Stimulated activated CD8-positive, alpha-beta memory T cell treated with anti-CD3 and anti-CD28 coated beads, Interleukin-15, amount 100 ng/mL, for 4 hours (primary cell): ENCODE results near the gene KLK11.
A peak's percentile ranks its signal among the peaks of the same experiment; 100 is the strongest.

Source experiments
- DNase-seq, 2 donors: peaks; one replicate each; pipeline ENCODE4 v3.0.0-alpha.2; 2020; ENCODE audit warnings: low read depth in 2 of 2

The KLK11 gene

DNA sequence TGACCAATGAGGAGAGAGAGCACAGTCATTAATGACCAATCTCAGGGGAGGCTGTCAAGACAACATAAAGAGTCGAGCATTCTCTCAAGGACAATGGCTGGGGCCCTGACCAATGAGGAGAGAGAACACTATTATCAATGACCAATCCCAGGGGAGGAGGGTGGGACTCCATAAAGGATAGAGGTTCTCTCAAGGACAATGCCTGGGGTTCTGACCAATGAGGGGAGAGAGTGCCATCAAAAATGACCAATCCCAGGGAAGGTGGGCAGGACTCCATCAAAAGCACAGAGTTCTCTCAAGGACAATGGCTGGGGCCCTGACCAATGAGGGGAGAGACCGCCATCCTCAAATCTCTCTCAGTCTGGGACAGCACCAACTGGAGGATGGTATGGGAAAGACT is 3.3 kb upstream of the KLK11 start:
- DNase-seq = no peak

DNA sequence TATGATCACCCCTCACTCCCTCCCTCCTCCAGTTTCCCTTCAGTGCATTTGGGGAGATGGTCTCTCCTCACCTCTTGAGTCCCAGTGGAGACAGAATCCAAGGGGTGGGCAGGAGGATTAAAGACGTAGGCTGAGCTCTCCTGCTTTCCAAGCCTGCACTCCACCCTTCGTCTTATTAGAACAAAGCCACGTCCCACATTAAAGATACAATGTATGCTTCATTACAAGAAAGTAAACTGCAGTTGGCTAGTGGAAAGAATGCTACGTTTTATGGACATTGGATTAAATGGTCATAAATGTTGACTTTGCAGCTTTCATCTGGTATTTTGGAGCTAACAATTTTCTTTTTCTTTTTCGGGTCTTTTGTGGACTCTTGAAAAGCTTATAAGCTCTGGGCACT is 1.5 kb upstream of the KLK11 start:
- no peak for DNase-seq

DNA sequence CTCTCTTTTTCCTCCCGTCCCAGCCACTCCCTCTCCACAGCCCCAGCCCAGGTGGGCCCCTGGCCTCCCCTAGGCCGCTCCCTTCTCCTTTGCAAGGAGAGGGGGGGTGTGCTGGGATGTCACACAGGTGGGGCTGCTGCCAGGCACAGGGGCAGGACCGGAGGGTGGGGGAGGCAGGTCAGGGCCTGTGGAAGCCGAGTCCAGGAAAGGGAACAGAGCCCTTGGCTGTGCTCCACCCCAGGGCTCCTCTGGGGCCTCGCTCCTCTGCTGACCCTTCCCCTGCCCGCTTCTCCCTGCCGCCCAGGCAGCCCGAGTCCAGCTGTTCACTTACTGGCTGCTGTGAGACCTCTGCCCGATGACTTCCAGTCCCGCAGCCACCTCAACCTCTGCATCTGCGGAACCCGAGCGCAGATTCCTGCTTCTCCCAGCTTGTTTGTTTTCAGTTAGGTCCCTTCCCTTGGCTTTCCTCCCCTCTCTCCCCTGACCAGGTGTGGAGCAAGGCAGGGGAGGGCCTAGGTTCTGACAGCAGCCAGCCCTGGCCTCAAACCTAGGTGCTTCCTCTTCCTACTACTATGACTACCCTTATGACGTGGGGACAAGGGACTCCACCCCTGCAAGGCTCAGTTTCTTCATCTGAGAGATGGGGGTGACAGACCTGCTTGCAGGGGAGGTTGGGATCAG is 850 bp upstream of the KLK11 start:
- no peak for DNase-seq

DNA sequence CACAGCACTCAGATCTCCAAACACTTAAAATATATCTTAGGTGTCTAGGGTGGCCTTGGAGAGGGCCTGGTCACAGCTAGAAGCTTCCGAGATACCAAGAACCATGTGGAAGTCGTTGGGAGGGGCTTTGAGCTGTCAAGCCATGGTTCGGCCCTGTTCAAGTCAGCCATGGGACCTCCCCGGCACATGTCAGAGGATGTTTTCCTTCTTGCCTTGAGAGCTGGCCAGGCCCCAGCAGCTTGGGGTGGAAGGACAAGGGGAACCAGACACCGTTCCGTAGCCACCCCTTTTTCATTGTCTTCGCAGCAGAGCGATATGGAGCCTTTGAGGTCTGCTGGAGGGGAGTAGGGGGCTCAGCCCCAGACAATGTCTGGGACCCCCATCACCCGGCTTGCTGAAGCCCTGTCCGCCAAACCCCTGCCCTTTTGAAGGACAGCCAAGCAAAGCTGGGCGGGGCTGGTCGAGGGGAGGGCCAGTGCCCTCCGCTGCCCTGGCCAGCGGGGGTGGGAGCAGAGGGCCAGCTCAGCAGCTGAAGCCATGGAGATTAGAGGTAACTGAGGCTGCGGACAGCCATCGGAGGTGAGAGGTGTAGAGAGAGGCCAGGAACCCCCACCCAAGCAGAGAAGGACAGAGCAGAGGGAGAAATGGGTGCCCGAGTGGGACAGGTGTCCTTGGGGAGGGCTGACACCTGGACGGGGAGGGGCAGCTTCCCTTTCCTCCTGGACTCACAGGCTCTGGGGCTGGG is 435 bp downstream of the KLK11 start:
- no peak for DNase-seq

DNA sequence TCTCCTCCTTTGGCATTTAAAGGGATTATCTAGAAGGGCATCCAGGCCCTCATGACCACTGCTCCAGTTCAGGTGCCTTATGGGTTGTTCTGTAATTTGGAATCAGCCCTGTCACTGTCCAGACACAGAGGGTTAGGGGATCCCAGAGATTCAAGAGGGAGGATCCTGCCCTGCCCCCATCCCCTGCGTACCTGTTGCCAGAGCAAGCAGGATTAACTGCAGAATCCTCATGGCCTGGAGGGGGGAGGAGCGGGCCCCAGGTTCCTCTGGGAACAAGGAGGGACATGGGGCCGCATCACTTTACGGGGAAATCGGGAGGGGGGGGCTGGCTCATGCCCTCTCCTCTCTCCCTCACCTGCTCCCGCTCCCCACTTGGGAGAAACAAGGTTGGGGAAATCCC is 1.0 kb downstream of the KLK11 start:
- DNase-seq = no peak

DNA sequence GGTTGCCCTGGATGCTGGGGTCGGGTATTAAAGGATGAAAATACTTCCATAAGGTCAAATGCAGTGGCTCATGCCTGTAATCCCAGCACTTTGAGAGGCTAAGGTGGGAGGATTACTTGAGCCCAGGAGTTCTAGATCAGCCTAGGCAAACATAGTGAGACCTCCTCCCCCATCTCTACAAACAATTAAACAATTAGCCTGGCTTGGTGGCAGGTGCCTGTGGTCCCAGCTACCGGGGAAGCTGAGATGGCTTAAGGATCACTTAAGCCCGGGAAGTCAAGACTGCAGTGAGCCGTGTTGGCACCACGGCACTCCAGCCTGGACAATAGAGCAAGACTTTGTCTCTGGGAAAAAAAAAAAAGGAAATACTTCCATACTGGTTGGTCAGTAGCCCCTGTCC is 1.5 kb downstream of the KLK11 start:
- no peak for DNase-seq

DNA sequence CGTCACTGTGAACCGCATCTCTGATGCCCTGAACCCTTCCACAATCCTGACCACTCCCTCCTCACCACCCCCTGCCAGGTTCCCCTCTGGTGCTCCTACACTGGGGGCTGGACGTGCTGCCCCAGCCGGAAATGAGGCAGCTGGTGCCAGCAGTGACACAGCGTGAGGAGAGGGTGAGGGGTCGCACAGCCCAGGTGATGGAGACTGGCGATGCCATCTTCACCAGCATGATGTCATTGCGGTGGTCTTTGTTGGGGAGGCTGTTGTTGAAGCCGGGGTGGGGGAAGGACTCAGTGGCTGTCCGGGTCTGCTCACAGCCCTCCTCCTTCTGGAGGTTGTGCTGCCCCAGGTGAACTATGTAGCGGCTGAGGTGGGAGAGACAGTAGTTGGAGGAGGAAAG is 2.5 kb downstream of the KLK11 start:
- DNase-seq = no peak

DNA sequence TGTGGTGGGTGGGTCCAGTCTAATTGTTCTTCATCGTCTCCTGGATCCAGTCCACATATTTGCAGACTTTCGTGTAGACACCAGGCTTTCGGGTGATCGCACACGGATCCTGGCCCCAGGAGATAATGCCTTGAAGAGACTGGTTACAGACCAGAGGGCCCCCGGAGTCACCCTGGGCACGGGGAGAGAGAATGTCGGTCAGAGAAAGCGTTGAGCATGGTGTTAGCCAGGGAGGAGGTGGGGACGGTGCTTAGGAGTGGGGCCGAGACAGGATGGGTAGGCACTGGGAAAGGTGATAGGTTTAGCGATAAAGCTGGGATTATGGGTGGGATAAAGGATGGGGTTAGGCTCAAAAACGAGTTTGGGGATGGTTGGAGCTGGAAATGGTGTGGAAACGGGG is 3.9 kb downstream of the KLK11 start:
- no peak for DNase-seq

DNA sequence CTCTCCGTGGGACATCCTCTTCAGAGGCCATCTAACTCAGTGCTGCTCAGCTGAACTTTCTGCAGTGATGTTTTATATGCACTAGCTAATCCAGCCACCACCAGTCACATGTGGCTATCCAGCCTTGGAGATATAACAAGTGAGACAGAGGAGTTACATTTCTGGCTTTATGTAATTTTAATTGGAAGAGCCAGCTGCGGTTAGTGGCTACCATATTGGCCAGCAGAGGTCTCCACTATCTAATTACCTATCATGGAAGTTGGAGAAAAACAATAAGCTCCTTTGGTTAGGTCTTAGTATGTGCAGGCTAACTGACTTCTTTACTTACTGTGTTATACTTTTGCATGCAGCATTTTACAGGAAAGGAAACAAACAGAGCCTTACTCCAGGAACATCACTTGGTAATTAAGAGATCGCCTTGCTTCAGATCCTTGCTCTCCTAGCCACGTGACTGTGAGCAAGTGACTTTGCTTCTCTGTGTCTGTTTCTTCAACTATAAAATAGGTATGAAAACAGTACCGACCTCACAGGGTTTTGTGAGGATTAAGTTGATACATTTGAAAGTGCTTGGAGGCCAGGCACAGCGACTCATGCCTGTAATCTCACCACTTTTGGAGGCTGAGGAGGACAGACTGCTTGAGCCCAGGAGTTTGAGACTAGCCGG is 5.3 kb downstream of the KLK11 start:
- DNase-seq = no peak

DNA sequence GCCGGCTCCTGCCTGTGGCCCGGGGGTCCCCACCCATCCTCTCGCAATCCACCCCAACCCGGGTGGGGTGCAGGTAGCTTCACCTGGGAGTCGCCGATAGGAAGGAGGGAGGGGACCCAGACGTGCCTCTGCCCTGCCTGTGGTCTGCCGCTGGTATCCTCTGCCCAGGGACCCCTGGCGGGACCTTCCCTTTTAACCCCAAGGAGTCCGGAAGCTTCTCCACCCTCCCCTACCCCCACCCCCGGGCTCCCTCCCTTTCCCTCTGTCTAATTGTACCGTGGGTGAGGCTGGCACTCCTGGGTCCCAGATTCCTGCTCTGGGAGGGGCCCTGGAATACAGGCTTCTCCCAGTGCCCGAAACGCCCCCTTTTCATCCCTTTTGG is 6.9 kb downstream of the KLK11 start, which contains the start of gene KLK10:
TSS of gene KLK10 (minus strand) at position 166 of the 382 bp plus-strand sequence. CDS start 579 bp downstream, outside the sequence.
- no peak for DNase-seq

DNA sequence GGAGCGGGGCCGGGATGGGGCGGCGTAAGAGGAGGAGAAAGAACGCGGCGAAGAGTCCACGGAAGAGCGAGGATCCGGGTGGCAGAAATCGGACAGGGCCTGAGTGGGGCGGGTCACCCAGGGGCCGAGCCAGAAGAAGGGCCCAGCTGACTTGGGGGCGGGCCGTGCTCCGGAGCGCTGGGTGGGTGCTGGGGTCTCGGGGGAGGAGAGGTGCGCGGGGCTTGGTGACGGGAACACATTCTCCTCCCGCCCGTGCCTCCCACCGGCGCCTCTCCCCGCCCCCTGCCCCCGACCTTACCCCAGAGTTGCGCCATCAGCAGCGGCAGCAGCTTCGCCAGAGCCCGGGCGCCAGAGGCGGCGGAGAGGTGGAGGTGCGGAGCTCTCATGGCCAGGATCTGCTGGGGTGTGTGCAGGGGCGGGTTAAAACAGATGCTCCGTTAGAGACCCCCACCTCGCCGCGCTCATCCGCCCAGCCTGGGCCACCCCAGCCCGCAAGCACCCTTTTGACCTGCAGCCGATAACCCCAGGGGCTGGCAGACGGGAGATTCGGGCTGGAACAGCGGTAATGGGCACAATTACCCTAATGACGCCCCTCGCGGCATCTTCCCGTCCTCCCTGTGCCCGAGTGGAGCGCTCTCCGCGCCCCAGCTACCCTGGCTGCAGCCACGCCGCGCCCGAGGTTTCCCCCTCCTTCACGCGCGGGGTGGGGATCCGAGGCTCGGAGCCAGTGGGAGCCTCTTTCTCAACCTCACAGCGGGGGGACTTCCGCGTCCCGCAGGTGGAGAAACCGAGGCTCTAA is 7.5 kb downstream of the KLK11 start:
- no peak for DNase-seq

DNA sequence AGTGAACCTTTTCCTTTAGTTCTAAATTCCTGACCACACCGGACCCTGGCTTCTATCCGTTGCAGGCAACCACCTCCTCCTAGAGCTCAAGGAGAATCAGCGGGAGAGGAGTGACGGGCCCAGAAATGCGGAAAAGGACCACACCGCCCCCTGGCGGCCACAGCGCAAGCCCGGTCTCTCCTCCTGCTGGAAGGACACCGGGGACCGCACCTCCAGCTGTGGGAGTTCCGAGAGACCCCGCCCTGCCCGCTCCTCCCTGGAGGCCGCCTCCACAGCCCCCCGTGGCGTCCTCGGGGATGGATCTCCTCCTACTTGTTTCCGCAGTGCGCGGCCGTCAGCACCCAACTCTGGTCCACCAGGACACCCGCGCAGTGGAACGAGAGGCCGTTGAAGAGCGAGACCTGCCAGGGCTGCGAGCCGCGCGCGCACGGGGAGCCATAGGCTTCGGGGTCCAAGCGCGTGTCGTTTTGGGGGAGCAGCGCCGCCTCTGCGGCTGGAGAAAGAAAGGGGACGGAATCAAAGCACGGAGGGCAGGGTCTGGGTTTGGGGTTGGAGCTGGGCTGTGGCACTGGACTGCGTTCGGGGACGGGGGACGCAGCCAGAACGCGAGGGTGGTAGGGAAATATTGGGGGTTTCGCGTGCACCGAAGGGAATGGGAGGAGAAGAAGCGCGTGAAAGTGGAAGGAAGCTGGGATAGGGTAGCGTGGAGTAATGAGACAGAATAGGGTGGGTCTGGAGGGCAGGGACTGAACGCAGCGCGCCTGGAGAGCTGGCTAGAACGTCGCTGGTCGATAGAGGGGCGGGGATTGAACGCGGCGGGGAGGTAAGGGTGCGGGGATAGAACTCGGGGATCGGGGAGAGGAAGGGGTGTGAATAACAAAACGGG is 9.4 kb downstream of the KLK11 start:
- DNase-seq = peak in 1 of 2 donors; percentile 5

DNA sequence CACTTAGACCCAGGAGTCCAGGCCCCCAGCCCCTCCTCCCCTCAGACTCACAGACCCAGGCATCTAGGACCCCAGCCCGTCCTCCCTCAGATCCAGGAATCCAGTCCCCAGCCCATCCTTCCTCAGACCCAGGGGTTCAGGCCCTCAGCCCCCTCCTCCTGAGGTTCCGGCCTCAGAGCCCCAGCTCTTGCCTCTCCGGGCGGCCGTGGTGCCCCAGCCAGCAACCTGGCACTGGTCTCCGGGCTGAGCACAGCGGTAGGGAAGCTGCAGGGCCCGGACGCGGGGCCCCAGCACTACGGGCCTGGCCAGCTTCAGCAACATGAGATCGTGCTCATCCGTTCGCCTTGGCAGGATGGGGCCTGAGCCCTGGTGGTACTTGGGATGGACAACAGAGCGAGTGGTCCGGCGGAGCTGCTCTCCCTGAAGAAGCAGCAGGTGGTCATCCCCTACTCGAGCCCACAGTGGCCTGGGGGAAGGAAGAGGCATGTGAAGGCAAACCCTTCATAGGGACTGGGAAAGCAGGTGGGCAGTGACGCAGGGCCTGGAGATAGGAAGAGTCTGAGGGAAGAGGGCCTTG is 10.6 kb downstream of the KLK11 start:
- no peak for DNase-seq

DNA sequence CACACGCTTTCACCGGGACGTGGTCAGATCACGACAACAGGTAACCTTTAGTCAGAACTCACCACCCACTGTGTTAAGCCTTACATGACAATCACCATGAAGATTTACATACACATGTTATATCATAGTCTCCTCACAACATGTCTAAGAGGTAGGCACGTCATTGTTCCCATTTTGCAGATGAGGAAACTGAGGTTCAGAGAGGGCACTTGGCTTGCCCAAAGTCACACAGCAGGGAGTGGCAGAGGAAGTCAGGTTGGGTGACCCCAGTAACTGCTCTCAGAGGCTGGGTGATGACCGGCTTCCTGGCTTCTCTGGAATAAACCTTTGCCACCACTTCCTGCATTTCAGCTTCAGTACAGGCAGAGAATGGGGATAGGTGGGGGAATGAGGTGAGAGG is 12.2 kb downstream of the KLK11 start:
- DNase-seq = no peak

DNA sequence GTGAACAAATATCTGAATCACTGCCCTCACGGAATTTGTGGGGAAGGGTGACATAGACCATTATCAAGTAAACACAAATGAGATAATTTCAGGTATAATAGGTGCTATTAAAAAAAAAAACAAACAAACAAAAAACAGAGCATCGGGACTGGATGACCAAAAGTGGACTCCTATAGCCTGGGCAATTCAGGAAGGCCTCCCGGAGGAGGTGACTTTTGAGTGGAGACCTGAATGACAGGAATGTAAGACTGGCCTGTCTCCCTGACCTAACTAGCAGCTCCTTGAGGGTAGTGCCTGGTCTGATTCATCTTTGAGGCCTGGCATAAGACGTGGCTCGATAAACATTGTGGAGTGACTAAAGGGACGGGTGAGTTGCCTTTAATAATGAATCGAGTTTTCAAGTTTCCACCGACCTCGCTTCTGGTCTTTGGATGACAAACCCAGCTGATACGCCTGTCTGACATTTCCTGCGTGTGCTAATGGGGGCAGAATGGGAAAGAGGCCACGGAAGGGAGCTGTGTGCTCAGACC is 13.7 kb downstream of the KLK11 start:
- DNase-seq = no peak

DNA sequence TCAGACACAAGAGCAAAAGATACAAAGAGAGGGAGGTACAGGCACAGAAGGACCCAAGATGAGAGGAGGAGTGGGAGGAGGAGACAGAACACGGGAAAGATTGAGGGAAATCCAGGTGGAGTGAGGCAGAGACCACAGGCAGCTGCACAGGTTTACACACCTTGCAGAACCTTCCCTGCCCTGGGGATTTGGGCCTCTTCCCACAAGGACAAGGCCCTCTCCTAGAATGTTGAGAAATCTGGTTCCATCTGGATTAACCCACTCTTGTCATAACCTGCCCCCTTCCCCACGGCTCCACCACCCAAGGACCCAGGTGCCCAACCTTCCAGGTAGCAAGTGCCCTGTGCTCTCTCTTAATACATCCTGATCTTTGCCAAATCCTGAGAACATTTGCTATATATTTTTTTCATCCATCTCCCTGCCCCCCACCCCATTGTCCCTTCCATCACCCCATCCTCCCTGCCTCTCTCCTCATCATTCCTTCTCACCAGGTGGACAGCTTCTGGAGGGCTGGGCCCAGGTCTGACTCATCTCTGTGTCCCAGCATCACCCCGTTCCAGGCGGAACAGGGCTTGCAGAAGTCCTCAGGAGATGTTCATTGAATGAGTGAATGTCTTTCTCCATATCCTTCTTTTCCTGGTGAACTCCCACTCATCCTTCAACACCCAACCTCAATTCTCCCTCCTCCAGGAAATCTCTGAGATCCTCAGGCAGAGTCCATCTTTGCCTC is 16.2 kb downstream of the KLK11 start:
- no peak for DNase-seq

DNA sequence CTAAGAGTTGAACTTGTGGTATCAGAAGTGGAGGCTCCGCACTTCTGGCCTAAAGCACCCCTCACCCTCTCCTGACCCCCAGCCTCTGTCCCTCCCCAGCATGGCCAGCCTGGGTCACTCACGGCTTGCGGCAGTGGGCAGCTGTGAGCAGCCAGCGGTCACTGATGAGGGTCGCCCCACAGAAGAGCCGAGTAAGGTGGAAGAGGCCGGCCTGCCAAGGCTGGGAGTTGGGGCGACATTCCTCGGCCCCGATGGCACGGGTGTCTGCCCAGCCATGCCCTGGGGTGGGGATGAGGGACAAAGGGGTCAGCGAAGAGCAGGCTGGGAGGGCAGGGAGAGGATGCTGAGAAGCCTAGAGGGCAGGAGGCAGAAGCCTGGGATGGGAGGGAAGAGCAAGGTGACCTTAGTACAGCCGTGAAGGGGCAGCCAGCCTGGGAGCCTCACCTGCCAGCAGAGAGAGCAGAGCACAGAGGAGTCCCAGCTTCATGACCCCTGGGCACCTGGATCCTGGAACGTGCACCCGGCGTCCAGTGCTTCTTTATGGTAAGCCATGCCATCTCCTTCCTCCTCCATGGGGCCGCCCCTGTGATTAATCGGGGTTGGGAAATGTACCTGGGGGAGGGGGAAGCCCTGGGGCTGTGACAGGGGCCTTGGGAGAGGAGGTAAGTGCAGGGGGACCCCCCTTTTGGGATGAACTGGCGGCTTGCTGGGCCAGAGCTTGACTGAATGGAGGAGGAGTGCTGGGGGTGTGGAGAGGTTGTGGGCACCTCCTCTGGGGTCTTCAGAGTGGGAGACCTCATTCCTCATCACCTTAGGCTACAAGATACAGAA is 17.1 kb downstream of the KLK11 start:
- no peak for DNase-seq

DNA sequence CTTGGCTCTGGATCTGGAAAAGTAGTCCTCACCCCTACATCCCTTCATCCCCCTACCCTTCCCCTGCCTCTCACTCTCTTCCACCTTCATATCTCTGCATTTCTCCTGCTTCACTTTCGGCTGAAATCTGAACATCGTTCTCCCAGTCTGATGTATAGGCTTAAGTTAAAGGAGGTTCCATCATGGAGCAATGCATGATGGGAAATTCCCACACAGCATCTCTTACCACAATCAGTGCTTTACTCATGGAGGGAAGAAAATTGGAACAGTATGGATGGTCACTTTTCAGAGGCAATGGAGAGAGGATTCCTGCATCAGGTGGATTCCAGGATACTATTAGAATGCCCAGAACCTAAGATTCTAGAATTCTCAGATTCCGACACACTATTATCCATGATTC is 18.9 kb downstream of the KLK11 start:
- no peak for DNase-seq

DNA sequence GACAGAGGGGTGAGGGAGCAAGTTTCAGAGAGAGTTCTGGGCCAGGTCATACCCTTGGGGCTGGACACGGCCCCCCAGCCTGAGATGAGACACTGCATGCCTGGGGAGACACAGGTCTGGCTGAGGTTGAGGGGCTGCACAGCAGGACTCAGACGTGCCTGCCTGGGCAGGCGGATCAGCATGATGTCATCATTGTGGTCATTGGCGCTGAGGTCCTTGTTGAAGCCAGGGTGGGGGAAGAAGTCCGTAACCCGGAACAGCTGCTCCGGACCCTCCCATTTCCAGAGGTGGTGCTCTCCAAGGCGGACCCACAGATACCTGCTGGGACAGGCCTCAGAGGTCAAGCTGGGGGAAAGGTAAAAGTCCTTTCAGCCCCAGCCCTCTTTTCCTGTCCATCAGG is 20.0 kb downstream of the KLK11 start:
- no peak for DNase-seq
